B cell (primary cell): Measurements from ENCODE around the gene SALL1. TPM values are rescaled to one million over a fixed set of nuclear protein-coding genes. Genes with fewer than 3 reads are reported as not detected.

Source experiments
- ATAC-seq: fragments of 200-7000 bp; cut with Tn5 transposase; one replicate; pipeline ENCODE4 v1.10.0; 2021; ENCODE audit warnings: low read depth, mild to moderate bottlenecking, moderate number of reproducible peaks, moderate library complexity
- CTCF ChIA-PET: fragments of 350-600 bp; sonication (Branson Sonifier 250); formaldehyde crosslinking; loops from one replicate; lab custom pipeline; 2021; ENCODE audit warnings: antibody characterized with exemption, inconsistent platforms; lab: Charles Lee
- POLR2A ChIA-PET: fragments of 350-600 bp; sonication (Branson Sonifier 250); formaldehyde crosslinking; loops from one replicate; lab custom pipeline; 2021; ENCODE audit warnings: antibody characterized with exemption; lab: Charles Lee
- DNase-seq: peaks from one replicate; pipeline ENCODE4 v3.0.0; 2013
- H2AFZ ChIP-seq: 2 replicates; pipeline ENCODE4 v1.6.1; 2012; ENCODE audit warnings: mild to moderate bottlenecking, low read depth, low read length; ENCODE audit not compliant: insufficient read depth, poor library complexity, severe bottlenecking
- H3K27ac ChIP-seq, 2 donors: 1 replicate in 1 of 2; 2 replicates in 1 of 2; pipeline ENCODE4 v1.5.1; 2012 to 2013; ENCODE audit warnings: low read length in 2 of 2, mild to moderate bottlenecking in 2 of 2, moderate library complexity in 1 of 2
- H3K27me3 ChIP-seq, 4 experiments: fragments of 200-600 bp in 1 of 4; sonication (generic) in 1 of 4; replicated peaks in 1 of 4; 1 replicate in 2 of 4; 2 replicates in 2 of 4; pipeline versions ENCODE4 v1.6.1 to v1.7.0; 2013 to 2016; ENCODE audit warnings: low read length in 3 of 4, mild to moderate bottlenecking in 2 of 4, mixed read lengths in 1 of 4, moderate library complexity in 1 of 4; ENCODE audit not compliant: insufficient read depth in 4 of 4, control insufficient read depth in 3 of 4; ENCODE audit errors: control extremely low read depth in 1 of 4
- H3K36me3 ChIP-seq, 2 experiments: replicated peaks in 1 of 2; 1 replicate in 1 of 2; 2 replicates in 1 of 2; pipeline versions ENCODE4 v1.6.1 to v1.7.1; 2013; ENCODE audit warnings: low read length in 1 of 2; ENCODE audit not compliant: insufficient read depth in 2 of 2, control insufficient read depth in 1 of 2; ENCODE audit errors: control extremely low read depth in 1 of 2, extremely low read depth in 1 of 2
- H3K4me1 ChIP-seq, 2 donors: fragments of 200-600 bp in 1 of 2; sonication (generic) in 1 of 2; 1 replicate in 1 of 2; 2 replicates in 1 of 2; pipeline versions ENCODE4 v1.5.1 to v1.6.1; 2013 to 2017; ENCODE audit warnings: low read length in 2 of 2; ENCODE audit not compliant: control insufficient read depth in 2 of 2, insufficient read depth in 2 of 2
- H3K4me2 ChIP-seq: replicated peaks from 2 replicates; pipeline ENCODE3; 2012; ENCODE audit warnings: mild to moderate bottlenecking, low read depth, low read length; ENCODE audit not compliant: poor library complexity, severe bottlenecking
- H3K4me3 ChIP-seq, 5 experiments: fragments of 200-600 bp in 1 of 5; sonication (generic) in 1 of 5; 1 replicate in 3 of 5; 2 replicates in 2 of 5; pipeline versions ENCODE4 v1.5.1 to v1.7.0; 2011 to 2016; ENCODE audit warnings: low read length in 4 of 5, mild to moderate bottlenecking in 4 of 5, low read depth in 2 of 5, control low read depth in 1 of 5, moderate library complexity in 1 of 5; ENCODE audit not compliant: insufficient read depth in 1 of 5; ENCODE audit errors: control extremely low read depth in 1 of 5, extremely low read depth in 1 of 5
- H3K79me2 ChIP-seq: fragments of 200-600 bp; sonication (generic); one replicate; pipeline ENCODE4 v1.6.0; 2016; ENCODE audit warnings: low read length; ENCODE audit not compliant: control insufficient read depth, insufficient read depth
- H3K9ac ChIP-seq: fragments of 200-600 bp; sonication (generic); 2 replicates; pipeline ENCODE4 v1.6.1; 2017; ENCODE audit warnings: mild to moderate bottlenecking, low read length, moderate library complexity
- H3K9me3 ChIP-seq, 3 donors: one replicate each; pipeline versions ENCODE4 v1.6.1 to v1.7.1; 2013; ENCODE audit warnings: low read length in 2 of 3; ENCODE audit not compliant: control insufficient read depth in 2 of 3, insufficient read depth in 1 of 3; ENCODE audit errors: control extremely low read depth in 1 of 3
- H4K20me1 ChIP-seq: 2 replicates; pipeline ENCODE4 v1.6.0; 2012; ENCODE audit warnings: mild to moderate bottlenecking, low read length; ENCODE audit not compliant: insufficient read depth, control insufficient read depth, poor library complexity, severe bottlenecking
- H3K27ac Mint-ChIP-seq: one replicate; pipeline ENCODE4 v1.8.0; 2021; ENCODE audit warnings: mixed read lengths
- H3K27me3 Mint-ChIP-seq: one replicate; pipeline ENCODE4 v1.8.0; 2021; ENCODE audit warnings: mixed read lengths
- H3K4me1 Mint-ChIP-seq: one replicate; pipeline ENCODE4 v1.8.0; 2021; ENCODE audit warnings: mixed read lengths
- H3K4me3 Mint-ChIP-seq: one replicate; pipeline ENCODE4 v1.8.0; 2021; ENCODE audit warnings: mixed read lengths
- H3K9me3 Mint-ChIP-seq: one replicate; pipeline ENCODE4 v1.8.0; 2022; ENCODE audit warnings: mixed read lengths; ENCODE audit not compliant: insufficient read depth
- CTCF ChIP-seq: fragments of 200-600 bp; IDR thresholded peaks from one replicate; pipeline ENCODE4 v1.8.0; 2022; ENCODE audit warnings: antibody characterized with exemption, mild to moderate bottlenecking
- EZH2 ChIP-seq: IDR thresholded peaks from 2 replicates; pipeline ENCODE4 v1.6.1; 2012; ENCODE audit warnings: borderline replicate concordance, low read depth, mild to moderate bottlenecking, moderate library complexity, low read length; ENCODE audit not compliant: insufficient read depth, poor library complexity, severe bottlenecking
- WGBS: methylation state at CpG from one replicate; pipeline ENCODE4 v1.1.5; 2013; ENCODE audit warnings: missing lambda C conversion rate; ENCODE audit not compliant: insufficient coverage; 5-methylcytosine and 5-hydroxymethylcytosine counted together
- intact Hi-C: fragments of 100-400 bp; cut with micrococcal nuclease; formaldehyde crosslinking; loops from one replicate; pipeline ENCODE4 v1.10.0; 2022
- polyA plus RNA-seq: library from polyadenylated mRNA; depleted of rRNA; stranded (reverse); fragments of >200 nt; gene quantifications from 2 replicates; pipeline ENCODE4 v1.2.3, GENCODE V29; 2012
- total RNA-seq, 2 donors: library from RNA; stranded (reverse); fragments of 120-200 nt in 1 of 2; gene quantifications; 1 replicate in 1 of 2; 2 replicates in 1 of 2; pipeline versions ENCODE4 v1.2.3 to v1.2.4, GENCODE V29; 2013 to 2022

Gene SALL1
- total and polyA plus RNA-seq, 2 donors (not counting 1 experiment from before 2014, with no cell fraction given): not detected

GRCh38 chr16:51172368-51172767 lies 21.3 kb upstream of the SALL1 start:
- Mint-ChIP-seq H3K27ac (no peak overlapping the region), H3K4me3 (no peak overlapping the region), H3K4me1 (no peaks in the 10 kb centered on the region), H3K9me3 (no peaks in the 10 kb centered on the region), H3K27me3 (no peaks in the 10 kb centered on the region)
- Histone ChIP-seq H3K9ac (no peak overlapping the region), H3K4me1 (no peaks in the 10 kb centered on the region), H4K20me1 (no peaks in the 10 kb centered on the region), H3K4me2 (no peak overlapping the region), H3K36me3 (no peaks in the 10 kb centered on the region), H3K9me3 (peaks cover 0 to 15% (median 0%) of the 10 kb centered on the region in 3 donors), H3K4me3 (no peak overlapping the region), H2AFZ (no peak overlapping the region), H3K27me3 (no peaks in the 10 kb centered on the region), H3K27ac (no peak overlapping the region), H3K79me2 (no peaks in the 10 kb centered on the region)
- CTCF ChIA-PET: no interaction called here
- intact Hi-C loops: no loop called here
- no peak for ATAC-seq
- 92% methylated on average over 4 of the region's 5 CpGs for WGBS
- POLR2A ChIA-PET: no interaction called here
- no peak for DNase-seq
- TF ChIP-seq CTCF (no peak), EZH2 (no peak)

GRCh38 chr16:51168755-51169154 lies 17.7 kb upstream of the SALL1 start:
- 60% methylated on average over 1 of the region's 2 CpGs for WGBS
- no peak for TF ChIP-seq EZH2
- TF ChIP-seq CTCF: no peak
- peaks cover 0 to 19% (median 0%) of the 10 kb centered on the region in 3 donors for H3K9me3 ChIP-seq
- Mint-ChIP-seq H3K27me3 (peaks cover 5% of the 10 kb centered on the region), H3K27ac (no peak overlapping the region), H3K9me3 (no peaks in the 10 kb centered on the region), H3K4me3 (no peak overlapping the region), H3K4me1 (no peaks in the 10 kb centered on the region)
- no peaks in the 10 kb centered on the region for H4K20me1 ChIP-seq
- H2AFZ ChIP-seq: no peak overlapping the region
- no peak overlapping the region for H3K27ac ChIP-seq
- no peaks in the 10 kb centered on the region for H3K4me1 ChIP-seq
- ATAC-seq (no peak), DNase-seq (no peak)
- H3K9ac ChIP-seq: no peak overlapping the region
- no peaks in the 10 kb centered on the region for H3K27me3 ChIP-seq
- intact Hi-C loops: no loop called here
- POLR2A ChIA-PET: no interaction called here
- no peaks in the 10 kb centered on the region for H3K36me3 ChIP-seq
- H3K4me2 ChIP-seq: no peak overlapping the region
- CTCF ChIA-PET: no interaction called here
- no peak overlapping the region for H3K4me3 ChIP-seq
- H3K79me2 ChIP-seq: no peaks in the 10 kb centered on the region
